Adrenal gland (tissue), 12 donors: ENCODE measurements around the gene PHF23. TPM values are rescaled to one million over a fixed set of nuclear protein-coding genes. Genes with fewer than 3 reads are reported as not detected.

ENCODE experiments used
- DNase-seq, 7 donors: peaks; one replicate each; pipeline ENCODE4 v3.0.0-alpha.2; 2019 to 2020
- H3K27ac ChIP-seq, 5 donors: fragments of 200-600 bp; sonication (generic) in 4 of 5; 1 replicate in 3 of 5; 2 replicates in 2 of 5; pipeline versions ENCODE4 v1.5.1 to v1.8.0; 2016 to 2020; ENCODE audit warnings: mild to moderate bottlenecking in 1 of 5
- H3K27me3 ChIP-seq: fragments of 200-600 bp; 2 replicates; pipeline ENCODE4 v1.8.0; 2021
- H3K36me3 ChIP-seq, 2 donors: fragments of 200-600 bp; replicated peaks in 1 of 2; 1 replicate in 1 of 2; 2 replicates in 1 of 2; pipeline versions ENCODE4 v1.5.1 to v1.8.0; 2018 to 2022
- H3K4me1 ChIP-seq, 2 donors: fragments of 200-600 bp; replicated peaks in 1 of 2; 1 replicate in 1 of 2; 2 replicates in 1 of 2; pipeline versions ENCODE4 v1.5.1 to v1.8.0; 2018 to 2021
- H3K4me3 ChIP-seq, 4 donors: fragments of 200-600 bp; sonication (generic) in 3 of 4; one replicate each; pipeline ENCODE4 v1.5.1; 2016 to 2018
- H3K9me3 ChIP-seq, 3 donors: fragments of 200-600 bp; sonication (generic) in 1 of 3; replicated peaks in 1 of 3; 1 replicate in 2 of 3; 2 replicates in 1 of 3; pipeline versions ENCODE4 v1.5.1 to v1.8.0; 2016 to 2021
- CTCF ChIP-seq, 6 experiments: fragments of 450-650 bp in 4 of 6; fragments of 200-600 bp in 2 of 6; sonication (generic) in 1 of 6; IDR thresholded peaks; 1 replicate in 5 of 6; 2 replicates in 1 of 6; pipeline versions ENCODE4 v1.5.1 to v1.8.0; 2016 to 2021; ENCODE audit warnings: antibody characterized with exemption in 6 of 6, mild to moderate bottlenecking in 2 of 6, moderate library complexity in 1 of 6
- POLR2A ChIP-seq, 2 donors: fragments of 450-650 bp; IDR thresholded peaks; one replicate each; pipeline ENCODE4 v1.6.1; 2017; ENCODE audit warnings: antibody characterized with exemption in 2 of 2, mild to moderate bottlenecking in 2 of 2, moderate library complexity in 1 of 2
- WGBS, 4 donors: extraction: QIAGEN DNeasy Blood & Tissue Kit in 2 of 4; methylation state at CpG; one replicate each; pipeline versions ENCODE4 v1.1.5 to v1.1.7; 2013 to 2017; 5-methylcytosine and 5-hydroxymethylcytosine counted together
- intact Hi-C, 2 donors: fragments of 100-400 bp; cut with DNase I; formaldehyde crosslinking; loops; one replicate each; pipeline versions ENCODE4 v1.14.1 to v1.15.0; 2022 to 2023
- polyA plus RNA-seq, 3 donors: library from polyadenylated mRNA; stranded (reverse); fragments of 200-250 nt in 2 of 3; fragments of 350-450 nt in 1 of 3; fragmentation: Illumina TruSeq in 1 of 3; extraction: RNeasy Lipid Tissue Mini Kit (QIAGEN cat#74804) in 1 of 3; gene quantifications; one replicate each; pipeline ENCODE4 v1.2.3, GENCODE V29; 2013 to 2014
- total RNA-seq, 9 donors: library from RNA; depleted of rRNA in 4 of 9; stranded (reverse); fragments of >200 nt in 4 of 9; fragments of 120-200 nt in 1 of 9; fragmentation: NEBNext Ultra II Directional in 1 of 9; extraction: Animal tissue kit (Norgen Biotek cat#: 25700) in 1 of 9; gene quantifications; one replicate each; pipeline versions ENCODE4 v1.1.0 to v1.2.4, GENCODE V29; 2013 to 2023
- donor health status: healthy with polysubstance abuse.
- donor health status: Bipolar disorder and iron deficiency.
- donor health status: DM: yes; HTN: yes; CAD: no.
- donor health status: DM: no; HTN: no; CAD: no.
- donor health status: DM: no; HTN: no; CAD: no.
- donor health status: DM: yes; HTN: yes; CAD: no.

PHF23 gene
- total and polyA plus RNA-seq, 12 donors, result 28.0 to 141 (median 64.5) TPM

GRCh38 chr17:7241090-7241733 lies 2.0 kb upstream of the PHF23 start:
- H3K36me3 ChIP-seq, result peaks cover 0 to 44% of the 10 kb centered on the region in 2 donors
- H3K4me3 ChIP-seq, result peak overlapping the region in 3 of 4 donors; percentile 47 to 92 (median 51)
- no peaks in the 10 kb centered on the region for H3K27me3 ChIP-seq
- DNase-seq, result no peak
- intact Hi-C loops, result no loop called here
- peaks cover 29 to 31% of the 10 kb centered on the region in 2 donors for H3K4me1 ChIP-seq
- 13 to 19% (median 16%) methylated on average over 9 of the region's 9 CpGs for WGBS, 4 donors
- H3K27ac ChIP-seq, result peak overlapping the region; percentile 87 to 100 (median 95)
- TF ChIP-seq POLR2A (IDR thresholded peaks at IDR 0.05) (peak in 1 of 2 donors; percentile 14), CTCF (IDR thresholded peaks at IDR 0.05) (no peak)
- H3K9me3 ChIP-seq, result no peaks in the 10 kb centered on the region

- Histone ChIP-seq H3K4me1 (peaks cover 37 to 39% of the 10 kb centered on the region in 2 donors), H3K27ac (peak overlapping the region; percentile 87 to 100 (median 95))
- 25 to 38% (median 30%) methylated on average over 4 of the region's 4 CpGs for WGBS, 4 donors
These were observed 1.1 kb upstream of the PHF23 start for GRCh38 chr17:7240375-7240774.

GRCh38 chr17:7238420-7239090 lies 702 bp downstream of the PHF23 start:
- WGBS, 4 donors, result 0 to 1% (median 1%) methylated on average over 18 to 39 of the region's 39 CpGs
- Histone ChIP-seq H3K27me3 (no peaks in the 10 kb centered on the region), H3K9me3 (no peaks in the 10 kb centered on the region), H3K4me1 (peaks cover 46 to 47% of the 10 kb centered on the region in 2 donors), H3K4me3 (peak overlapping the region; percentile 86 to 95 (median 92)), H3K27ac (peak overlapping the region; percentile 87 to 91 (median 90)), H3K36me3 (peaks cover 0 to 29% of the 10 kb centered on the region in 2 donors)
- intact Hi-C loops, result no loop called here
- TF ChIP-seq POLR2A (IDR thresholded peaks at IDR 0.05) (peak in 1 of 2 donors; percentile 2), CTCF (IDR thresholded peaks at IDR 0.05) (no peak)
- DNase-seq, result peak in 6 of 7 donors; percentile 54 to 72 (median 65)

More at GRCh38 chr17:7240375-7240774, 1.1 kb upstream of the PHF23 start:
- peak overlapping the region in 2 of 4 donors; percentile 23 to 92 for H3K4me3 ChIP-seq
- TF ChIP-seq POLR2A (IDR thresholded peaks at IDR 0.05) (no peak), CTCF (IDR thresholded peaks at IDR 0.05) (no peak)
- no peak for DNase-seq
- H3K36me3 ChIP-seq, result peaks cover 0 to 44% of the 10 kb centered on the region in 2 donors
- intact Hi-C loops, result no loop called here
- H3K9me3 ChIP-seq, result no peaks in the 10 kb centered on the region
- H3K27me3 ChIP-seq, result no peaks in the 10 kb centered on the region

GRCh38 chr17:7237761-7238419 lies 1.4 kb downstream of the PHF23 start:
- intact Hi-C loops, result no loop called here
- Histone ChIP-seq H3K4me1 (peaks cover 47 to 53% of the 10 kb centered on the region in 2 donors), H3K36me3 (peaks cover 0 to 29% of the 10 kb centered on the region in 2 donors), H3K27me3 (no peaks in the 10 kb centered on the region), H3K9me3 (no peaks in the 10 kb centered on the region), H3K4me3 (peak overlapping the region in 2 of 4 donors; percentile 92 to 95), H3K27ac (peak overlapping the region in 4 of 5 donors; percentile 87 to 91 (median 90))
- WGBS, 4 donors, result 1 to 15% (median 1%) methylated on average over 4 to 72 of the region's 73 CpGs; no CpG with 5 or more reads in 1 of the 4 donors
- TF ChIP-seq POLR2A (IDR thresholded peaks at IDR 0.05), result no peak
- TF ChIP-seq CTCF (IDR thresholded peaks at IDR 0.05), result no peak
- DNase-seq, result peak; percentile 86 to 90 (median 89)
